Activated CD4-positive, alpha-beta T cell treated with anti-CD3 and anti-CD28 coated beads, Interleukin-2, Interleukin-4, amounts not matched to agents 100 ng/mL and 50 ng/mL, durations not matched to agents 16 hours and 8 hours (primary cell): Measurements from ENCODE around the gene CETP.
"Not testable (repeated sequence)": the region's sequence is repeated elsewhere in the genome, so short reads cannot be mapped to it uniquely, and the experiment has no call there.

ENCODE experiments used
- DNase-seq: peaks from one replicate; pipeline ENCODE4 v3.0.0-alpha.2; 2020; ENCODE audit warnings: low spot score

Gene CETP

DNA sequence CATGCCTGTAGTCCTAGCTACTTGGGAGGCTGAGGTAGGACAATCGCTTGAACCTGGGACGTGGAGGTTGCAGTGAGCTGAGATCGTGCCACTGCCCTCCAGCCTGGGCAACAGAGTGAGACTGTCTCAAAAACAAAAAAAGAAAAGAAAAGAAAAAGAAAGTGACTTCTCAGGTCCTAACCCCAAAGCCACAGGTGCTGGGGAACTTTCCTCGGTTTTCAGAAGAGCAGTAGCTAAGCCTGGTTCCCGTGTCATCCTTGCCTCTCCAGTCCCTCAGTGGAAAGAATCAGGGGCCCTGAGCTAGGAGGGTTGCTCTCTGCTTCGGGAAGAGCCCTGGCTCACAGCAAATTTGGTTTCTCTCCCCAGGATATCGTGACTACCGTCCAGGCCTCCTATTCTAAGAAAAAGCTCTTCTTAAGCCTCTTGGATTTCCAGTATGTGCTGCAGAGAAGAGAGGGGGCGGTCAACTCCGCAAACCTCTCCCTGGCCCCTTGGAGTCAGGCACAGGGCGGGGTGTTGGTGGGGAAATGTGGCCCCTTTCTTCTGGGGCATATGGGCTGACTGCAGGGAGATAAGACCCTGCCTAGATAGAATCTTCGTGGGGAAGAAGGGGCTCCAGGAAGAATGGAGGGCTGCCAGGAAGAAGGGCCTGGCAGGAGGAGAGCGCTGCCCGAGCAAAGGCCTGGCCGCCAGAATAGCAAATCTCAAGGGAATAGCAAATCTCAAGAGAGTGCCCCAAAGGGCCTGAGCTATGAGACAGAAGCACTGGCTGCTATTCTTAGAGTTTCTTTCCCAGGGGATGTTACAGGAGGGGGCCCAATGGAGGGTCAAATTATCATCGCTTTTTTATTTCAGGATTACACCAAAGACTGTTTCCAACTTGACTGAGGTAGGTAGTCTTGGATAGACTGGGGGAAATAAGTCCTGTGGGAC, 19.3 kb downstream of the CETP start:
- DNase-seq = no peak

DNA sequence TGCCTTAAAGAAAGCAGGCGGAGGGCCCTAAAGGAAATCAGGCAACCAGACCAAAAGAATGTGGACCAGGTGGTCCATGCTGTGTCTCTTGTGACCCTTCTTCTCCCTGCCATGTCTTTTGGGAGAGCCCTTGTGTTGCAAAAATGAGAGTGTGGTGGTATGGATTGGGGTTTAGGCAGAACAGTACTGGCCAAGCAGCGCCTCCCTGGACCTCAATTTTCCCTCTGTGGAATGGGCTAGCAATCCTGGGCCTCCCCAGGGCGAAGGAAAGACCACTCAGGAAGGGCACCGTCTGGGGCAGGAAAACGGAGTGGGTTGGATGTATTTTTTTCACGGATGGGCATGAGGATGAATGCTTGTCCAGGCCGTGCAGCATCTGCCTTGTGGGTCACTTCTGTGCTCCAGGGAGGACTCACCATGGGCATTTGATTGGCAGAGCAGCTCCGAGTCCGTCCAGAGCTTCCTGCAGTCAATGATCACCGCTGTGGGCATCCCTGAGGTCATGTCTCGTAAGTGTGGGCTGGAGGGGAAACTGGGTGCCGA, 20.1 kb downstream of the CETP start:
- DNase-seq = no peak

DNA sequence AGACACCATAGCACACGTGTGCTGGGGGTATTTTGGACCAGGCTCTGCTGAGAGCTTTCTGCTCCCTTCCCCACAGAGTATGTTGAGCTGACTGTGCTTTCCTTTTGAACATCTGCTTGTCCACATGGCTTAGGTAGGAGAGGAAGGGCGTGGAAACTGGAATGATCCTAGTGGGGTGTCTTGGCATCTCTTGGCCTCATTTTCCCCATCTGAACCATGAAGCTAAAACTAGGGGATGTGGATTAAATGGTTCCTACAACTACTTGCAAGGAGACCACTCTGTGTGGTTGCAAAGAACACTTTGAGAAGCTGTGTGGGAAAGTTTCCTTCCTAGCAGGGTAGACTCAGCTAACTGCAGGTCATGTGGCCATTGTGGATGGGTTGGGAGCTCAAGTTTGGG, 20.9 kb downstream of the CETP start:
- DNase-seq = no peak

DNA sequence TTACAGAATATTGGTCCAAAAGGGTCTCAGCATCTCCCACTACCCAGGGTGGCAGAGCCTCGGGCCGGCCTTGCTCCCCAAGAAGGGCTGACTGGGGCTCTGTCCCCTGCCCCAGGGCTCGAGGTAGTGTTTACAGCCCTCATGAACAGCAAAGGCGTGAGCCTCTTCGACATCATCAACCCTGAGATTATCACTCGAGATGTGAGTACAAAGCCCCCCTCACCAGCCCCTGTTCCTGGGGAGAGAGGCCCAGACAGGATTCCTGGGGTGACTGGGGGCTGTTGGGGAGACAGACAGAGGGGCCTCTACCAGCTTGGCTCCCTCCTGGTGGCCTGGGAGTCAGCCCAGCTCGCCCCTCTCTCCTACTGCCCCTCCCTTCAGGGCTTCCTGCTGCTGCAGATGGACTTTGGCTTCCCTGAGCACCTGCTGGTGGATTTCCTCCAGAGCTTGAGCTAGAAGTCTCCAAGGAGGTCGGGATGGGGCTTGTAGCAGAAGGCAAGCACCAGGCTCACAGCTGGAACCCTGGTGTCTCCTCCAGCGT, 21.5 kb downstream of the CETP start:
- no peak for DNase-seq

DNA sequence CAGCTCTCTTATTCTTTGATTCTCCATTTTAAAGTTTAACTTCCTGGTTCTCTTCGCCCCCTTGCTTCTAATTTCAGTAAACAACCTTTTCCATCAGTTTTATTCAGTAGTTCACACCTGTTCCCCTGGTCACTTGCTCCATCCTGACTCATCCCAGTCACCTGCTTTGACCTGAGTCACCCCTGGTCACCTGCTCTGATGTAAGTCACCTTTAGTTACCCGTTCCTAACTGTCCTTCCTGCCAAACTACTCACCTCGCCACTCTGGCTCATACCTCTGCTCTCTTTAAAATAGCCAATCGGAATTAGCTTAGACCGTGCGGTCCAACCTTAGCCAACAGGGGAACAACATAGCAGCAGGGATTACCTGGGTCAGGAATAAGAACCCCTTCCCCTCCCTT, 22.9 kb downstream of the CETP start:
- no peak for DNase-seq

DNA sequence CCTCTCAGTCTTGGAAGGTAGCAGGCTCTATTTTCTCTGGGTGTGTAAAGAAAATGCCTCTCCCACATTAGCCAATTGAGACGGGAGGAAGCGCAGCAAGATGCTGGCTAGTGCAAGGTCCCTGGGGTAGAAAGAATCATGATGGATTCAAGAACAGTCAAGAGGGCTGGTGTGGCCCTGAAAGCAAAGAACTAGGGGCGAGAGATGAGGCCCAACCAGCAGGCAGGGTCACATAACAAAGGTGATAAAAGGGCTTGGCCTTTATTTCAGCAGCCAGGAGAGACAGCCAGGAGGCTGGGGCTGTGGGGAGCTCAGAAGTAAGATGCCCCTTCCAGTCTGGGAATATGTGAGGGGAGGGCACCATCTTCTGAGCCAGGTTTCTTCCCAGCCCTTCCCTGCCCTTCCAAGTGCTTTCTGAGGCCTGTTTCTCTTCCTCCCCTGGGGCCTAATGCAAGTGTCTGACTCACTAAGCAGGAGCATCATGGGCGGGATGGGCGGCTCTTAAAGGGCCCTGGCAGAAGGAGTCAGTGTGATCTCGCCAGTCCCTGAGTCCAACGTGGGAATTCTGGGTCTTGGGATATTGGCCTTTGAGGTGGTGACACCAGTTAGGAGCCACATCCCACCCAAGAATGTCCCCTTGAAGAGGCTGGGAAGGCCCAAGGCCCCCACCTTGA, 23.7 kb downstream of the CETP start:
- no peak for DNase-seq

DNA sequence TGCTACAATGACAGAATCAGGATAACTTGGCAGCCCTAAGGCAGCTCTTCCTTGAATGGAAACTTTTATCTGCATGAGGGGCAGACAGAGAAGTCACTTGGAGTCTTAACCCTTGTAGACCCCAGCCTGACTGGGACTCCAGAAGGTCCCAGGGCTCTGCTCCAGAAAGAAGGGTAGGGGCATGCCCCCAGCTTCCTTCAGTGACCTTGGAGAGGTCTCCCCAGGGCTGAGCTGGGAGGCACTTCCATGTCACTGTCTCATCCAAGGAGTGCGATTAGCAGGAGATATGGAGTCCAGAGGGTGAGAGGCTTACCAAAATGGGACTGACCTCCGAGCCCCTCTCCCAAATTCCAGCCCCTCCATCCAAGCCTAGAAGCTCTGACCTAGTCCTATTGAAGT, 24.2 kb downstream of the CETP start:
- DNase-seq = no peak

DNA sequence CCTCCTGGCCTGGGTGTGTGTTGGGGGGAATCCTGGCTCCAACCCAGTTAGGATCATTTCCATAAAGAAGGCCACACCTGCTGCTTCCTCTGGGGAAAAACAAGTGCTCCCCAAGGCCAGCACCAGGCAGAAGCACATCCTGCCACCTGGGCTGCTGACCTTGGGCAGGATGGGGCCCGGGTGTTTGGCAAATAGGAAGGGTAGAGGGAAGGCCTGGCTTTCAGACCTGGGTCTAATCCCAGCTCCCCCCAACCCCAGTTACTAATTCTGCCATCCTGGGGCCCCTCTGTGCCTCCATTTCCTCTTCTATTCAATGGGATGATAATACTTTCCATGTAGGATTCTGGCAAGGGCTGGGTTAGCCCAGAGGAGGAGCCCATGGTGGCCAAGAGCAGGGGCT, 24.6 kb downstream of the CETP start:
- DNase-seq = no peak

DNA sequence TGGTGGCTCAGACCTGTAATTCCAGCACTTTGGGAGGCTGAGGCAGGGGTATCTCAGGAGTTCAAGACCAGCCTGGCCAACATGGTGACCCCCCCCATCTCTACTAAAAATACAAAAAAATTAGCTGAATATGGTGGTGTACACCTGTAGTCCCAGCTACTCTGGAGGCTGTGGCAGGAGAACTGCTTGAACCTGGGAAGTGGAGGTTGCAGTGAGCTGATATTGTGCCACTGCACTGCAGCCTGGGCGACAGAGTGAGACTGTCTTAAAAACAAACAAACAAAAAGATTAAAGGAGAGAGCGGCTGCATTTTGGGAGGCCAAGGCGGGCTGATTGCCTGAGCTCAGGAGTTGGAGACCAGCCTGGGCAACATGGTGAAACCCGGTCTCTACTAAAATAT, 25.2 kb downstream of the CETP start:
- not testable (repeated sequence) for DNase-seq

DNA sequence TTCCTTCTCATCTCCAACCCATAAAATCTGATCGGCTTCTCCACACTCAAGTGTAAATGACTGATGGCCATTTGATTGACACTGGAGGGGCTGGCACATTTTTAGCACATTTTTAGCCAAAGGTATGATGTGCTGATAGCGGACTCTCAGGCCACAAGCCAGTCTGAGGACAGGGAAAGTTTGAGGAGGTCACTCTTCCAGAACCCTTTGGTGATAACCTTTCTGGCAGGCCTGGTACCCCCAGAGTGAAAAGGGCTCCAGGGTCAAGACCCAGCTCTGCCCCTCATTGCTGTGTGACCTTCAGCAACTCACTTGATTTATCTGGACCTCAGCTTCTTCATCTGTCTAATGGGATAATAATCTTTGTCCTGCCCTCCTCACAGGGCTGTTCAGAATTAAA, 25.9 kb downstream of the CETP start:
- no peak for DNase-seq

DNA sequence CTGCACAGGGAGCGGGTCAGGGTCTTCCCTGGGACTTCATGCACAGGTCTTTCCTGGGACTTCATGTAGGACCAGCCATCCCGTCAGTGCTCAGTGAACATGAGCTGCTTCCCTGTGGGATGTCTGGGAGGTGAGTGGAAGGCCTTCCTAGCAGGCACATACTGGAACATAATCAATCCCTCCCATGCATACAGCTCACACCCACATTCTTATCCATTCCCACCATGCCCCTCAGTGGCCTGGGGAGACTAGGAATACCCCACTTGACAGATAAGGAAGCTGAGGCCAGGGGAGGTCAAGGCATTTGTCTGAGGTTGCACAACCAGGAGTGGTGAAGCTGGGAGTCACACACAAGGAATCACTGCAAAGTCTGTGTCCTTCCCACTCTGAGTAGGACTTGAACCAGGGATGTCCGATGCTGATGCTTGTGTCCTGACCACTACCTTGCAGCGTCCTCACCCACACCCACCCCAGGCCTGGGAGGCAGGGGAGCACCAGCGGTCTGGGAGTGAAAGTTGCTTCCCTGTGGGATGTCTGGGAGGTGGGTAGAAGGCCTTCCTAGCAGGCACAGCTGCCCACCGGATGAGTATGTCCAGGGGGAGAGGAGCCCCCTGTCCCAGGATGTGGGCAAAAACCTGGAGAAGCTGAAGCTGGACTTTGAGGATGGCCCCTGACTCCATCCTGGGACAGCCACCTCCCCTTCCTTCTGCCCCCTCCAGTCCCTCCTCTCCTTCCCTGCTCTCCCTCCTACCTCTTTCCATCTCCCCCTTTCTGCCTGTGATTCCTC, 26.6 kb downstream of the CETP start:
- DNase-seq = no peak

DNA sequence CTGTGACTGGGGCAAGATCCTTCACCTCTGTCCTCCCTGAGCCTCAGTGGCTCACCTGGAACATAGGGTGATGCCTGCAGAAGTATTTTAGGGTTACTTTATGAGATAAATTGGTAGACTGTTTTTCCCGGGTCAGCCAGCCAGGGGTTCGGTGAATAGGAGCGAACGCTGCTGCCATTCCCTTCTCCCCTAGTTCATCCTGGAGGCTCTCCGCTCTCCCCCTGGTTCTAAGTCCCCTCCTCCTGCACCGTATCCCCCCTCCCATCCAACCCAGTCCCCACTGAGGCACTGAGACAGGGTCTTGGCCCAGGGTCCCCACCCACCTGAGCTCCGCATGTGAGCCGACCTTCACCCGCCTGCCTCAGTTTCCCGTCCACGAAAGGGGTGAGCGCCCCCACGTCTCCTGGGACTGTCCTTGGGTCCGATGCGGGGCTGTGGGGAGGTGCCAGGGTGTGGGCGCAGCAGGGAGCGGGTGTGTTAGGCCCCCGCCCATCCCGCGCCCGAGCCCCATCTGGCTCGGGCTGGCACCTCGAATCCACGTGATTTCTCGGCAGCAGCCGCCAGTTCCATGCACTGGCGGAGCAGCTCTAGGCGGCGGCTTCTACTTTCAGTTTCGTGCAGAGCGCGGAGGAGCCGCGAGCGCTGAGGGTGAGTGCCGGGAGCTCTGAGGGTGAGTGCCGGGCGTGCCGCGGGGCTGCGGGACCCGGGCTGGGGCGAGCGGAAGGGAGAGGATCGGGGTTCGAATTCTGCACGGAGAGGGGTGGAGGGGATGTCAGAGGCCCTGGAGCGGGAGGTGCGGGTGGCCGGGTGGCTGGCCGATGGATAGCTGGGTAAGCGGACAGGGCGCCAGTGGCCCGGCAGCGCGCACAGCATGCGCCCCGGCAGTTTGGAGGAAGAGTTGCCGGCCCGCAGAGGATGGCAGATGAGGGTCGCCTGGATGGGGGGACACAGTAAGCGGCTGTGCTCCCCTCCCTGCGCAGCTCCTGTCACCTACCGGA, 27.5 kb downstream of the CETP start, which contains the start of gene NLRC5:
Gene NLRC5, plus strand, starts transcription at position 610 of the 998 bp plus-strand sequence. CDS start 31,156 bp downstream, outside the sequence.
- peak; percentile 96 for DNase-seq

DNA sequence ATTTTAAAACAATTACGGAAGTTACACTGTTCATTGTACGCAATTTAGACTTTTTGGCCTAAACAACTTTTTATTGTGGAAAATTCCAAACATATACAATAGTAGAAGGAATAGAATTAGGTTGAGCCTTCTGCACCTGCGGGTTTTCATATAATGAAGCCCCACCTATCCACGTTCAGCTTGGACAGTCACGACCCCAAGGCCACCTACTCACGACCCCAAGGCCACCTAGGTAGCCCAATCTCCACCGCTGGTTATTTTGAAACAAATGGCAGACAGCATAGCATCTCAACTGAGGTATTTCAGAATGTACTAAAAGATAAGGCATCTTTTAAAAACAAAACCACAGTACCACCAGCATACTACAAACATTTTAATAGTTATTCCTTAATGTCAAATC, 28.2 kb downstream of the CETP start:
- no peak for DNase-seq

DNA sequence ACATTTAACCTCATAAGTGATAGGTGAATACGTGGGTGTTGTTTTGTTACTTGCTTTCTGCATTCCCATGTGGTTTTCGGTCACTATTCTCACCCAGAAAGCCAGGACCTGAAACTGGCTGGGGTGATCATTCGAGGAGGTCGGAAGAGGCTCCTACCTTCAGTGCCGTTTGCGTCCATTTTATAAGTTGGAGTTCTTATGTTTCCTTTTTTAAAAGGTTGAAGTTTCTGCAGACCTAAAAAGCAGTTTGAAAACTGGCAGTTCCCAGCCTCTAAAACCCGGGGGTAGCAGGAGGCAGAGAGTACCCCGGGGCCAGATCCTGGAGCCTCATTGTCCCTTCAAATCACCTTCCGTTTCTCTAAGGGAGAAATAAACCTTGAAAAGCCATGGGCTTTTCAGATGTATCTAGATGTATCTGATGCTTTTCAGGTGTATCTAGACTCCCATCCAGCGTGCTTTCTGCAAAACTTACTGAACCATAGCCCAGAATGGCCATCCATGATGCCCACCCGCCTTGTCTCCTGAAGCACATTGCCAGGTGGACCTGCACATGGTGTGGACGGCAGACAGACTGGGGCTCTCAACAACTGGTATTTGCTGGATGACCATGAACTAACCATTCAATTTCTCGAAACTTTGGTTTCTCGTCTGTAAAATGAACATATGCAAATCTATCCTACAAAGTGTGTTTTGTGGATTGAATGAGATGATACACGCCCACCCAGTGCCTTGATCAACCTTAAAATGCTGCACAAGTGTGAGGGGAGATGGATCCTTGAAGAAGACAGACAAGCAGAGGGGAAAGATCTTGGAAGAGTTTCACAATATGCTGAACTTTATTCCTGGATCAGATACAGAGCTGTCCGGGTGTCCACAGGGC, 28.9 kb downstream of the CETP start:
- peak; percentile 51 for DNase-seq

DNA sequence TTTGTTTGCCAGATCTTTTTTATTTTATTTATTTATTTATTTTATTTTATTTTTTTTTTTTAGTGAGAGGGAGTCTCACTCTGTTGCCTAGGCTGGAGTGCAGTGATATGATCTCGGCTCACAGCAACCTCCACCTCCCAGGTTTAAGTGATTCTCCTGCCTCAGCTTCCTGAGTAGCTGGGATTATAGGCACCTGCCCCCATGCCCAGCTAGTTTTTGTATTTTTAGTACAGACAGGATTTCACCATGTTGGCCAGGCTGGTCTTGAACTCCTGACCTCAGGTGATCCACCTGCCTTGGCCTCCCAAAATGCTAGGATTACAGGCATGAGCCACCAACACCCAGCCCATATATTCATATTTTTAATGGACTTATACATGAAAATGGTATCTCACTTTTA, 30.7 kb downstream of the CETP start:
- DNase-seq = not testable (repeated sequence)

DNA sequence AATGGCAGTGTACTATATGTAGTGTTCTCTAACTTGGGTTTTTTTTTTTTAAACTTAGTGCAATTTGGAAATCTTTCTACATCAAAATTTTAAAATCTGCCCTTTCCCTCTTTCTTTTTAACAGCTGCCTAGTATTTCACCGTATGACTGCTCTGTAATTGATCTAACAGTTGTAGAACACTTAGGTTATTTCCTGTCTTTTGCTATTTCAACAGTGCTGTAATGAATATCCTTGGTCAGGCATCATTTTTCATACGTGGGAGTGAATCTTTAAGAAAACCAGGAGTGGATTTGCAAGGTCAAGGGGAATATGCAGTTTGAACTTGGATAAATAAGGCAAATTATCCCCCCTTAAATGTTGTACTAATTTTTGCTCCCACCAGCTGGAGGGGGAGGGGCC, 31.5 kb downstream of the CETP start:
- no peak for DNase-seq

DNA sequence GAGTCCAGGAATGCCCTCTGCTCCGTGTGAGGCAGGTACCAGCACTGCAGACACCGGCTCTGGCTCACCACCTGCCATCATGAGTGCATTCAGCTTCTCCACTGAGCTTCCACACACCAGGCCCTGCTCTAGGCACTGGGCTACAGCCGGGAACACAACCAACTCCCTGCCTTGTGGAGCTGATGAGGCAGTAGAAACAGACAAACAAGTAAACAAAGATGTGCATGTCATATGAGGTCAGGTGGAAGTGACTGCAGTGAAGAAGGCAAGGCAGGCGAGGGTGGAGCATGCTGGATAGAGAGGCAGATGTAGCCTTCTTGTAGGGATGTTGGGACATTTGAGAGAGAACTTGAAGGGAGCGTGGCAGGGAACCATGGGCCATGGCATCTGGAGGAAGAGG, 32.6 kb downstream of the CETP start:
- DNase-seq = no peak

DNA sequence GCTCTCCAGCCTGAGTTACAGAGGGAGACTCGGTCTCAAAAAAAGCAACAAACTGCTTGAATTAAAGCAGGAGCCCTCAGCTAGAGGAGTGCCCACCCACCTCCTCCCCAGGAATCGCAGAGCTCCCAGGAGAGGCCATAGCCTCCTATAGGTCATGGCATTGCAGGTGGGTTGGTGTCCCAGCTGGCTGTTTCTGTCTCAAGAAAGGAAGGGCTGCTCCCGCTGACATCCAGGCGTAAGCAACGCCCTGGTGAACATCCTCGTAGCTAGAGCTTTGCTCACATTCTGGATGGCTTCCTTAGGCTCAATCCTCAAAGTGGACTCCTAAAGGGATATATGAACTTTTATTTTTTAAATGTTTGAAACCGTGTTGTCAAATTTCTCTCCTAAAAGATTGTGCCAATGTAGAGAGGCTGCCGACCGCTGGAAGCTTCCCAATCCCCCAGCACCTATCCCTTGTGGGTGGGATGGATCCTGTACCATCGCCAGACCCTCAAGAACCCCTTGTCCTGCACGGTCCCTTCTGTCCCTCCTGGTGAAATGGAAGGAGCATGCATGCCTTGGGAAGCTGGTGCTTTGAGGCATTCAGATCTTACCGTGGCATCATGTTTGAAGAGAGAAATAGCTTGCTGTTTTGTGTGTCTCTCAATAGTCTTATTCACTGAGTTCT, 33.5 kb downstream of the CETP start:
- DNase-seq = no peak

DNA sequence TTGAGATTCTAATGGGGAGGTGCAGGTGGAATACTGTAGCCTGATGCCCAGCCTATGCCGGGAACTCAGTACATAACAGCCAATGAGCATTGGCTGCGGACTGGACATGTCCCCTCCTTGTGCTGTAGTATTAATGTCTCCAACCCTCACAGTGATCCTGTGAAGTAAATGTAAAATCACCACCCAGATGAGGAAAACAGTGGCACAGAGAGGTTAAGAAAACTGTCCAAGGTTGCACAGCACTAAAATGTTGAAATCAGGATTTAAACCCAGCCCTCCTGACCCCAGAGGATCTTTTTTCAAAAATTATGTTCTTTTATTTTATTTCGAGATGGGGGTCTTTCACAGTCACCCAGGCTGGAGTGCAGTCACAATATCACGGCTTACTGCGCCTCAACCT, 35.5 kb downstream of the CETP start:
- no peak for DNase-seq
